DND-41 (cell line): ENCODE measurements around the gene LILRA1.

Experiments
- EZH2 ChIP-seq: IDR thresholded peaks from 3 replicates; pipeline ENCODE4 v1.6.1; 2012; ENCODE audit warnings: borderline replicate concordance, low read depth, mild to moderate bottlenecking, moderate library complexity, low read length, inconsistent platforms; ENCODE audit not compliant: severe bottlenecking
- TF ChIP-seq, protein P1 (sequence below): IDR thresholded peaks from 2 replicates; pipeline ENCODE4 v1.5.1; 2012; ENCODE audit warnings: borderline replicate concordance, low read length, moderate library complexity, mild to moderate bottlenecking; ENCODE audit not compliant: poor library complexity, severe bottlenecking; ENCODE audit errors: extremely low read depth

DNA sequence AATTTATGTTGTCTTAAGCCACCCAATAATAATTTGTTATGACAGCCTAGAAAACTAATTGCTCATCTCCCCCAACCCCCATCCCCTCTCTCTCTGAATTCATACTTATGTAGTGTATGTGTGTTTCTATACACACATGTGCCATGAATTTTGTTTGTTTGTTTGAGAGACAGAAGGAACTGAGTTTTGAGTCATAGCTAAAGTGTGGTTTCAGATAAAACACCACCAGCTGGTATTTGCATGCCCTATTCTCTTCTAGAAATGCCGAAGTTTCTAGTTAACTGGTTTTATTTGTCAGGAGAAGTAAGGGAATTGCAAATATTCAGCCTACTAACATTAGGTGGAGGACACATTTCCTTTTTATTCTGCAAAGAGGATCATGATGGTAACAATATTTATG lies 37.2 kb upstream of the LILRA1 start:
- TF ChIP-seq, protein P1, sequence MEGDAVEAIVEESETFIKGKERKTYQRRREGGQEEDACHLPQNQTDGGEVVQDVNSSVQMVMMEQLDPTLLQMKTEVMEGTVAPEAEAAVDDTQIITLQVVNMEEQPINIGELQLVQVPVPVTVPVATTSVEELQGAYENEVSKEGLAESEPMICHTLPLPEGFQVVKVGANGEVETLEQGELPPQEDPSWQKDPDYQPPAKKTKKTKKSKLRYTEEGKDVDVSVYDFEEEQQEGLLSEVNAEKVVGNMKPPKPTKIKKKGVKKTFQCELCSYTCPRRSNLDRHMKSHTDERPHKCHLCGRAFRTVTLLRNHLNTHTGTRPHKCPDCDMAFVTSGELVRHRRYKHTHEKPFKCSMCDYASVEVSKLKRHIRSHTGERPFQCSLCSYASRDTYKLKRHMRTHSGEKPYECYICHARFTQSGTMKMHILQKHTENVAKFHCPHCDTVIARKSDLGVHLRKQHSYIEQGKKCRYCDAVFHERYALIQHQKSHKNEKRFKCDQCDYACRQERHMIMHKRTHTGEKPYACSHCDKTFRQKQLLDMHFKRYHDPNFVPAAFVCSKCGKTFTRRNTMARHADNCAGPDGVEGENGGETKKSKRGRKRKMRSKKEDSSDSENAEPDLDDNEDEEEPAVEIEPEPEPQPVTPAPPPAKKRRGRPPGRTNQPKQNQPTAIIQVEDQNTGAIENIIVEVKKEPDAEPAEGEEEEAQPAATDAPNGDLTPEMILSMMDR: no peak
- TF ChIP-seq EZH2: no peak
